ENCODE results near the gene LACRT.

LACRT gene

DNA sequence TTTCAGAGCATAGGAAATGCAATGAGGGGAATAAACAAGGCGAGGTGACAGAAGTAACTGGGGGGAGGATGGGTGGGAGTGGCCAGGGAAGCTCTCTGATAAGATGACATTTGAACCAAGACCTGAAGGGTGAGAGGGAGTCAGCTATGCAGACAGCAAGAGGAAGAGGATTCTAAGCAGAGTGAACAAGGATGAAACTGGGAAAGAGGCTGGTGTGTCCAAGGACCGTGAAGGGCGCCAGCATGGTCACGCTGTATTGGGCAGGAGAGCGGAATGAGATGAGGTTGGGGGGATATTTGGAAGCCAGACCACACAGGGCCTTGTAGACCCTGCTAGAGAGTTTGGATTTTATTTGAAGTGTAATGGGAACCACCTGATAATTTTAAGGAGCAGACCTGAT, 35.7 kb downstream of the LACRT start:
- no peak for DNase-seq

DNA sequence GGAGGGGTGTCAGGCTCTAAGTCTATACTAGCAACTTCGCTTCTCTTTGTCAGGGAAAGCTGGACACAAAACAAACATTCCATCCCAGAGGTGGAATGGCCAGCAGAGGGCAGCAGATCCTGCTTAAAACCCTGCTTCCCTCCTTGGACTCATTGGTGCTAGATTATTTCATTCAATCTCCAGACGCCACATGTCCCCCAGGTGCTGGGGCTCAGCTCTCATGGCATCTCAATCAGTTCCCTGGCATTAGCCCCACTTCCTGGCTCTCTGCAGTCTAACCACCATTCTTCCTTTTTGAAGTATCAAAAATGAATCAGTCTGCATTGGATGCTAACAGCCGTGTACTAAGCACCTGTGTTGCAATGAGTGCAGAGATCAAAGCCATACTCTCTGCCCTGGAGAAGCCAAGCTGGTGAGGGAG, 38.2 kb downstream of the LACRT start:
- DNase-seq: peak; percentile 9

DNA sequence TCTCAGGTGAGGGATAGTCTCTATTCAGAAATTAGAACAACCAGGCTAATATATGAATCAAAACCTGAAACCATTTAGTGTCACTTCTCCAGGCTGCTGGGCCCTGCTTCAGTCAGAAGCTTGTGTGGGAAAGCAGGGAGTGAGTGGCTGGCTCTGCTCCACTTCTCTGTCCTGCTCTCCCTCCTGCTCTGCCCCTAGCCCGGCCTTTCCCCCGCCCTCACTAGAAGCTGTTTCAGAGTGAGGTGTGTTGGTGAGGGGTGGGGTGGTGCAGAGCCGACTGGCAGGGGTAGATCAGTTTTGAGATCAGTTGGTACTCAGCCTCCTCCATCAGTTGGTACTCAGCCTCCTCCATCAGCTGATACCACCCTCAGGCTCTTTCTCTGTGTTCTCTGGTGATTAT, 39.2 kb downstream of the LACRT start:
- no peak for DNase-seq

DNA sequence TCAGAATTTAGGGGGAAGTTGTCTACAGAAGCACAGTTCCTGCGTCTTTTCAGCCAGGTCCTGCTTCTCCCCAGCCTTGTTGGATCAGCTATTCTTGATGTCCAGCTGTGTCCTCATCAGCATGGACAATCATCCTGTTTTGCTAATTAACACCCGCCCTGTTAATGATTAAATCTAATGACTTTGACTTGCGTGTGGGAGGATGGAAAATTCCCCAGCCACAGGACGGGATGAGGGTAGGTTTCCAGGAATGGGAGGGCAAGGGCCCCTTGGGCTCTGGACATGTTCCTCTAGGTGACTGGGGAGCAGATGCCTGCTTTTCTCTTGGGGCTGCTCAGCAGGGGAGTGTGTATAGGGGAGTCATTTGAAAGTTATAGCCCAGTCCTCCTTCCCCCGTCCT, 41.0 kb downstream of the LACRT start:
- DNase-seq: no peak

DNA sequence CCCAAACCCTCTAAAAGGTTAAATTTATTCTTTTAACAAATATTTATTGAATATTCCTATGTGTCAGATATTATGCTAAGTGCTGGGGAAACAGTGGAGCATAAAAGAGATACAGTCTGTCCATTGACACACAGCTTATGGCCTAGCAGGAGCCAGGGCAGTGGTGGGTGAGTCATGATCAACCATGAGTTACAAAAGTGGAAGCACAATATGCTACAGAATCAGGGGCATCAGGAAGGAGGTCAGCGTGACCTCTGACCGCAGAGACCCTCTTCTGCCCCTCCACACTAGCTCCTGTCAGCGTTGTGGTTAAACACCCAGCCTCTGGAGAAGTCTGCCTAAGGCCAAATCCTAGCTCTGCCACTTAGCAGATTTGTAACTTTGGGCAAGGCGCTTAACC, 41.6 kb downstream of the LACRT start:
- DNase-seq: no peak

DNA sequence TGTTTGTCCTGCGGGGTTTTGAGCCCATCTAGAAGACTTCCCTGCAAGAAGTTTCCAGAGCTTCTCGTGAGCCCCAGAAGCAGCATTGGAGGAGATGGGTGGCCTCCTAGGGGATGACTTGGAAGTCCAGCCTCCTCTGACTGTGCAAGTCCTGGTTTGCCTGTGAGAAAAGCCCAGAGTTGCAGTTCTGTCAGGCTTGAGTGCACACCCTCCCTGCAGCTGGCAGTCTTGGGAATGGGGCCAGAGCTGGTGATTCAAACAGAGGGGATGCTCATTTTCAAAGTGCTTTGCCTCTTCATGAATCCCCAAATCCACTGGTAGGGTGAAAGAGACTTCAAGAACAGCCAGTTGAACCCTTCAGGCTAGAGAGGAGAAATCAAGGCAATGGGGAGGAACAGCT, 42.4 kb downstream of the LACRT start:
- DNase-seq: no peak

DNA sequence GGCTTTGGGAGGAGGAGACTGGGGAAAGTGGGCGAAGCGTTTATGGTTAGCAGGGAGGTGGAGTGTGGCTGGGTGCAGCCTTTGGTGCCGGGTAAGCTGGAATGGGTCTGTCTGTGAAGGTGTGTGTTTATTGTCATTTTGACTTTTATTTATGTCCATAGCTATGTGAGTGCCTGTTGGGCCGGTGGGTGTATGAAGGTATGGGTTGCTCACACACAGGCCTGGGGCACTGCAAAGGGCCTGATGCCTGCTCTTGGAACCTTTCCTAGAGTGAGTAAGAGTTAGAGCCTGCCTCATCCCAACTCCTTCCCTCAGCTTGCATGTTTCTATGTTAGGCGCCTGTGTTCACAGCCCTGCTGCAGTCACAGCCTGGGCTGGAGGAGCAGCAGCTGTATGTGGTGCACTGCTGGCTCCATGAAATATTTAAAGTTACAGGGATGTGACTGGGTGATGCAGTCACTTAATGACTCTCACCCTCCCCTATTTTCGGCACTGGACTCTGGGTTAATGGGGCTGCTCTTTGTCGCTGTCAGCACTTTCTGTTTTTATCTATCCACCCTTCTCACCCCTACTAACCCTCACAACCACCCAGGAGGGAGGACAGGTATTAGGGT, 43.6 kb downstream of the LACRT start:
- no peak for DNase-seq

DNA sequence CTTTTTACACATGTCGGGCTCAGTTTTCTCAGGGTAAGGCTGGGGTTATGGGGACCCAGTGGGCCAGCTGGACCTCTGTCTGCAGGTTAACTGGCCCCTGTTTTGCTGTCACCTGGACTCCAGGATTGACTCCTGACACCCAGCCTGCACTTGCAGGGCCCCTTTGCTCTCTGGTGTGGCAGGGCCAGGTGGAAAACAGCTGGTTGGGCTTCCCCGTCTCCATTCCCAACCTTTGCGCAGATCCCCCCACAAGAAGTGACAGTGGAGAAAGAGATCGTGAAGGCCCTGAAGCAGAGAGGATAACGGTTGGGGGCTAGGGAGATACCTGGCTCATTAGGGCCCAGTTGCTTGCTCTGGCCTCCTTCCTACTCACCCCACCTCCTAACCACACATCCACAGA, 44.7 kb downstream of the LACRT start:
- DNase-seq: no peak

DNA sequence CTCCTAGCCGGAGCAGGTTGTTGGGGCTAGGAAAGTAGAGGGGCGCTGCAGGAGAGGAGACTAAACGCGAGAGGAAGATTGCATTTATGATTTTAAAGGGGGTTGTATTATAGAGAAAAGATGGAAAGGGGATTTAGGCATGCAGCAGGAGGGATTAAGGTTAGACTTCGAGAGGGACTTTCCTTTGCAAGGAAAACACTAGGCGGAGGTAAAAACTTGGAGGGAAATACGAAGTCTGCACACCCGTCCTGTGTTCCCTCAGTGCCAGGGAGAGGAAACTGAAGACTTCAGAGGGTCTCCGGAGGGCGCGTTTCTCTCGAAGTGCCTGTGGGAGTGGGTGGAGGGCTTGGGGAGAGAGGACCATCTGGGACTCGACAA, 45.8 kb downstream of the LACRT start:
- no peak for DNase-seq

DNA sequence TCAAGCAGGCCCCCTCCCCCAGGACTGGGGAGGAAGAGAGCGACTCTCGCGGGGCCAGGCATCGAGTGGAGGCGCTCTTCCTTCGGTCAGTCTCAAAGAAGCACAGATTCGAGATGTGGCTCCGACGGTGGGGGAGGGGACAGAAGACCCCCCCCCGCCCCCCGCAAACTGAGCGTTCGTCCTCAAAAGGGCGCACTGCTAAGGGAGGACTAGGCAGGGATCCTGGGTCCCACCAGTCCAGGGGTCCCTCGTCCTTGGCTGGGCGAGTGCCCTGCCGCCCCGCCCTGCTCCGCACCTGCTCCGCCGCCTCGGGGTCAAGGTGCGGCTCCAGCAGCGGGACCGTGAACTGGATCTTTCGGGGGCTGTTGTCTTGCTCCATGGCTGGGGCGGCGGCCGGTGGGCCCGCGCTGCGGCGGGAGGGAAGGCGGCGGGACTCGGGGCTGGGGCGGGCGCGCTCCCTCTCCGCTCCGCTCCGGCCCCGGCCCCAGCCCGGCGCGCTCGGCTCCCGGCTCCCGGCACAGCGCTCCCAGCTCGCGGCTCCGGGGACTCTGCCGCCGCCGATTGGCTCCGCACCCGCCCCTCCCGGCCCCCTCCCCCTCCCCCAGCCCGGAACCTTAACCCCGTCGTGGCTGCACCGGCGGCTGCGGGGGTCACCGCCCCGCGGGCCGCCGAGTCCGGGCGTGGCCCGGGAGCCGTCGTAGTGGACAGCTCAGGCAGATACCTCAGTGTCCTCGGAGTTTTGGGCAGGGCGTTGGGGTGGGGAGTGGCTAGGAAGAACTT, 46.4 kb downstream of the LACRT start, which contains the start of gene PPP1R1A:
TSS of gene PPP1R1A (minus strand) at position 550 of the 780 bp plus-strand sequence. CDS start at position 379, 171 bp downstream.
- no peak for DNase-seq

DNA sequence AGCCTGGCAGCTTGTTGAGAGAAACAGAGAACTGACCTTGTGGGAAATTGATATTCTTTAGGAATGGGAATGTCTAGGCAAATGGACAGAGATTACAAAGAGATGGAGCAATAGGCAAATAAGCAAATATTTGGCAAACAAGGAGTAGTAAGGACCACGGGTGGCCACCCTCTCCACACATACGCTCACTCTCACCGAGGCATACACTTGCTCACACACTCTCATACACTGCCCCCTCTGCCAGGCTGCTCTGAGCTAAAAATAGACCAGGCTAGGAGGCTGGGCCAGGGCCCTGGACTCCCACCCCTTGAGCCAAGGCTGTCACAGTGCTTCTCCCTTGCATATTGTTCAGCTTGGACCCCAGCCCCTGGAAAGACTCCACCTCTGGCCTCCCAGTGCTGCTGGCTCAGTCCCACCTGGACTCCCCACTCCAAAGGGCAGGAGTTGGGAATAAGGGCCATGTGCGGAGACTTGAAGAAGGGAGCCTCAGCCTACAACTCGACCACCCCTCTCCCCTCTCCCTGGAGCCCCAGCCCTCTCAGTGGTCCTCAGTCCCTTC, 47.3 kb downstream of the LACRT start:
- no peak for DNase-seq

DNA sequence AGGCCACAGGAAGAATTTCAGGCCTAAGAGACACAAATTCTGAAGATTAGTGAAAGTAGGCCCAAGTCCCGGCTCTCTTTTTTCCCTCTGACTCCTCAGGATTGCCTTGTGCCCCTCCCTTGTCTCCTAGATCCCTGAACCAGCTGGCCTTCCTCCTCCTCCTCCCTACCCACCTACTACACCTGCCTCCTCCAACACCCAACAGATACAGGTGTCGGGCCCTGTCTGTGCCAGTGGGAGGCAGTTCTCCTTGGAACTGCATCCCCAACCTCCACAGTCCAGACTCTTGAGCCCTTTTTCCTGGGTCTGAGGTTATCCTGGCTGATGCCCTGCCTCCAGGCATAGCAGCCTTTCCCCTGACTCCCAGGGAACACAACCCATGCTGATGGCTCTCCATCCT, 48.1 kb downstream of the LACRT start:
- no peak for DNase-seq

DNA sequence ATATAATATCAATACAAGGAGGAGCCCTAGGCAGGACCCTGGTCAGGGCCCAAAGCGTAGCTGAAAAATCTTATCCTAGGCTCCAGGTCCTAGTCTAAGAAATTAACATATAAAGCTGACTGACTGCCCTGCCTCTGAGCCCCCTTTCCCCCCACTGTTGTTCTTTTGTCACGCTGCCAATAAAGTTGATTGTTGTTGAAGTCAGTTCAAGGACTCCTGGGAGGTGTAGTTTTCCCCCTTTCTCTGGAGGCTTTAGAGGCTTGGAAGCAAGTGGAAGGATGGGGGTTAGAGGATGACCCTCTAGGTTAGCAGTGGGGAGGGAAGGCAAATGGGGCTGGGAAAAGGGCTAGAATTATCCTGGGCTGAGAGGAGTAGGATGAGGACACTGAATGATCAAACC, 49.5 kb downstream of the LACRT start:
- DNase-seq: no peak

DNA sequence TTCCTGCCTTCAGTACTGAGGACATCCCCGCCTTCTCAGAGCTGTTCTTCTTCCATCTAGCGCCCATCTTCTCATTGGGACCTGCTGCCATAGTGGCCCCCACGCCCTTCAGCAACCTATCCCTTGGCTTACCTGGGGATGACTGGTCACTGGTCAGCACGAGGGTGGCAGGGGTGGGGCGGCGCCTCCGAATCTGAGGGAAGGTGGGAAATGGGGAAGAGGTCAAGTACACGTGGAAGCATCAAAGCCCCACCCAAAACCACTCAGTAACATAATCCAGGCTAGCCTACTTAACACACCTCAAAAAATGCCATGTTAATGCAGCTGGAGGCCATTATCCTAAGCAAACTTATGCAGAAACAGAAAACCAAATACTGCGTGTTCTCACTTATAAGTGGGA, 50.6 kb downstream of the LACRT start:
- DNase-seq: no peak

DNA sequence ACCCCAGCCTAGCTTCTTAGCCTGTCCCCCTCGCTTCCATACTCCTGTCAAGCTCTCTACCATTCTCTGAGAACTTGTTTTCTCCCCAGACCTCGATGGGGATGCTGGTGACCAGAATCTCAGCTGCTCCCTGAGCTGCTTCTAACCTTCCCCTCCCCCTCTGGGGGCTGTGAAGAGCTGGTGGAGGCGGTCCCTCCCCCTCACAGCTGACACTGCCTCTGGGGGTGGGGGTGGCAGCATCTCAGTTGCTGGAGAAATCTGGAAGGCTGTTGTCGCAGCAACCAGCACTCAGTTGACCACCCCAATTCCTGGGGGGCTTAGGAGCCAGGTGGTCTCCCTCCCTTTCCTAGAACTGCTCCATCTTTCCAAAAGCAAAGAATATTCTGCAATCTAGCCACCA, 51.0 kb downstream of the LACRT start:
- no peak for DNase-seq

DNA sequence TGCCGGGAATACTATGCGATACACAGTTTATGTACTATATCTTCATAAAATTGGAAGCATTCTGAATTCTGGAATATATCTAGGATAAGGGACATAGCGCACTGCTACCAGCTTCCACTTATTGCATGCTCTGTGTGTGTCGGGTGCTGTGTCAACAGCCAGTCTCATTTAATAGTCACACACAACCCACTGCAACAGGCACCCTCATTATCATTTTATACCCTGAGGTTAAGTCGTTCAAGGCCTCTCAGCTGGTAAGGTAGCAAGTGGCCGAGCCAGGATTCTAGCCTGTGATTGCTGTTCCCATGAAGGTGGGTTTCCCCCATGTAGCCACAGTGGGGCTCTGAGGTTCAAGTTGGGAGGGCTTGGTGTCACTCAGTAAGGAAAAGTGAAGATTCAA, 53.3 kb downstream of the LACRT start:
- DNase-seq: no peak

Data from NCI-H2029 treated with DMSO at 0.1 percent for 48 hours (cell line).